Tibial nerve (tissue), 3 donors: ENCODE measurements around the gene COX4I2.
"Not testable (repeated sequence)": the region's sequence is repeated elsewhere in the genome, so short reads cannot be mapped to it uniquely, and the experiment has no call there.

Source experiments
- POLR2A ChIP-seq, 2 donors: fragments of 450-650 bp; IDR thresholded peaks; one replicate each; pipeline ENCODE4 v1.6.1; 2017; ENCODE audit warnings: antibody characterized with exemption in 2 of 2, mild to moderate bottlenecking in 2 of 2, moderate library complexity in 2 of 2
- TF ChIP-seq, protein P1 (sequence below), 5 experiments: fragments of 200-600 bp in 3 of 5; fragments of 450-650 bp in 2 of 5; sonication (generic) in 3 of 5; IDR thresholded peaks; one replicate each; pipeline ENCODE4 v1.5.1; 2016 to 2019; ENCODE audit warnings: antibody characterized with exemption in 5 of 5, mild to moderate bottlenecking in 3 of 5, moderate library complexity in 2 of 5

DNA sequence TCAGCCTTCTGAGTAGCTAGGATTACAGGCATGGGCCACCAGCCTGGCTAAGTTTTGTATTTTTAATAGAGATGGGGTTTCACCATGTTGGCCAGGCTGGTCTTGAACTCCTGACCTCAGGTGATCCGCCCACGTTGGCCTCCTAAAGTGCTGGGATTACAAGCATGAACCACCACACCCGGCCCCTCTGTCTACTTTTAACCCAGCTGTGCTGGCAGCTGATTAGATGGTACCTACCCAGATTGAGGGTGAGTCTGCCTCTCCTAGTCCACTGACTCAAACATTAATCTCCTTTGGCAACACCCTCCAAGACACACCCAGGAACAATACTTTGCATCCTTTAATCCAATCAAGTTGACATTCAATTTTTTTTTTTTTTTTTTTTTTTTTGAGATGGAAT lies 10.4 kb downstream of the COX4I2 start:
- TF ChIP-seq, protein P1, sequence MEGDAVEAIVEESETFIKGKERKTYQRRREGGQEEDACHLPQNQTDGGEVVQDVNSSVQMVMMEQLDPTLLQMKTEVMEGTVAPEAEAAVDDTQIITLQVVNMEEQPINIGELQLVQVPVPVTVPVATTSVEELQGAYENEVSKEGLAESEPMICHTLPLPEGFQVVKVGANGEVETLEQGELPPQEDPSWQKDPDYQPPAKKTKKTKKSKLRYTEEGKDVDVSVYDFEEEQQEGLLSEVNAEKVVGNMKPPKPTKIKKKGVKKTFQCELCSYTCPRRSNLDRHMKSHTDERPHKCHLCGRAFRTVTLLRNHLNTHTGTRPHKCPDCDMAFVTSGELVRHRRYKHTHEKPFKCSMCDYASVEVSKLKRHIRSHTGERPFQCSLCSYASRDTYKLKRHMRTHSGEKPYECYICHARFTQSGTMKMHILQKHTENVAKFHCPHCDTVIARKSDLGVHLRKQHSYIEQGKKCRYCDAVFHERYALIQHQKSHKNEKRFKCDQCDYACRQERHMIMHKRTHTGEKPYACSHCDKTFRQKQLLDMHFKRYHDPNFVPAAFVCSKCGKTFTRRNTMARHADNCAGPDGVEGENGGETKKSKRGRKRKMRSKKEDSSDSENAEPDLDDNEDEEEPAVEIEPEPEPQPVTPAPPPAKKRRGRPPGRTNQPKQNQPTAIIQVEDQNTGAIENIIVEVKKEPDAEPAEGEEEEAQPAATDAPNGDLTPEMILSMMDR (IDR thresholded peaks at IDR 0.05): not testable (repeated sequence)
- TF ChIP-seq POLR2A (IDR thresholded peaks at IDR 0.05): not testable (repeated sequence)
